Spleen (tissue), 11 donors: Measurements from ENCODE around the gene NOVA1. TPM values are rescaled to one million over a fixed set of nuclear protein-coding genes. Genes with fewer than 3 reads are reported as not detected.

Experiments
- DNase-seq: peaks from one replicate; pipeline ENCODE4 v3.0.0-alpha.2; 2020
- H3K27ac ChIP-seq, 8 donors: fragments of 200-600 bp; sonication (generic) in 7 of 8; 1 replicate in 4 of 8; 2 replicates in 4 of 8; pipeline versions ENCODE4 v1.5.0 to v1.8.0; 2016 to 2021; ENCODE audit warnings: inconsistent platforms in 4 of 8, mild to moderate bottlenecking in 4 of 8, moderate library complexity in 1 of 8
- H3K27me3 ChIP-seq, 7 donors: fragments of 200-600 bp; sonication (generic) in 6 of 7; replicated peaks in 1 of 7; 1 replicate in 4 of 7; 2 replicates in 3 of 7; pipeline versions ENCODE4 v1.5.0 to v1.8.0; 2016 to 2021; ENCODE audit warnings: inconsistent platforms in 3 of 7, mild to moderate bottlenecking in 1 of 7
- H3K36me3 ChIP-seq, 6 donors: fragments of 200-600 bp; sonication (generic) in 5 of 6; 1 replicate in 4 of 6; 2 replicates in 2 of 6; pipeline versions ENCODE4 v1.5.0 to v1.8.0; 2016 to 2021; ENCODE audit warnings: inconsistent platforms in 2 of 6
- H3K4me1 ChIP-seq, 6 donors: fragments of 200-600 bp; sonication (generic) in 5 of 6; 1 replicate in 3 of 6; 2 replicates in 3 of 6; pipeline versions ENCODE4 v1.5.0 to v1.8.0; 2016 to 2021; ENCODE audit warnings: inconsistent platforms in 3 of 6
- H3K4me3 ChIP-seq, 8 donors: fragments of 200-600 bp; sonication (generic) in 7 of 8; 1 replicate in 4 of 8; 2 replicates in 4 of 8; pipeline versions ENCODE4 v1.5.0 to v1.8.0; 2016 to 2021; ENCODE audit warnings: inconsistent platforms in 4 of 8, mild to moderate bottlenecking in 4 of 8, moderate library complexity in 2 of 8
- H3K9me3 ChIP-seq, 8 donors: fragments of 200-600 bp; sonication (generic) in 7 of 8; 1 replicate in 4 of 8; 2 replicates in 4 of 8; pipeline versions ENCODE4 v1.5.0 to v1.8.0; 2016 to 2021; ENCODE audit warnings: inconsistent platforms in 4 of 8
- POLR2A ChIP-seq, 3 donors: fragments of 450-650 bp; IDR thresholded peaks; one replicate each; pipeline ENCODE4 v1.5.1; 2017; ENCODE audit warnings: antibody characterized with exemption in 3 of 3, mild to moderate bottlenecking in 1 of 3
- POLR2AphosphoS5 ChIP-seq, 3 donors: sonication (generic); formaldehyde crosslinking; IDR thresholded peaks; one replicate each; pipeline ENCODE4 v1.5.1; 2017; ENCODE audit warnings: antibody characterized with exemption in 3 of 3
- WGBS, 5 donors: extraction: QIAGEN DNeasy Blood & Tissue Kit in 3 of 5; methylation state at CpG; one replicate each; pipeline versions ENCODE4 v1.1.5 to v1.1.7; 2013 to 2018; 5-methylcytosine and 5-hydroxymethylcytosine counted together
- intact Hi-C: fragments of 100-400 bp; cut with DNase I; formaldehyde crosslinking; loops from one replicate; pipeline ENCODE4 v1.15.0; 2023; ENCODE audit warnings: low total_unique reads
- polyA plus RNA-seq, 3 donors: library from polyadenylated mRNA; stranded (reverse); fragments of 200-250 nt; gene quantifications; one replicate each; pipeline ENCODE4 v1.2.1, GENCODE V29; 2013
- total RNA-seq, 7 donors: library from RNA; depleted of rRNA in 3 of 7; stranded (reverse); fragments of >200 nt in 3 of 7; fragmentation: NEBNext Ultra II Directional in 4 of 7; extraction: Animal tissue kit (Norgen Biotek cat#: 25700) in 4 of 7; gene quantifications; one replicate each; pipeline versions ENCODE4 v1.1.0 to v1.2.1, GENCODE V29; 2016 to 2021
- TF ChIP-seq, protein P1 (sequence below), 11 experiments: fragments of 200-600 bp in 7 of 11; fragments of 450-650 bp in 4 of 11; sonication (generic) in 4 of 11; IDR thresholded peaks in 8 of 11; conservative IDR thresholded peaks in 3 of 11; 1 replicate in 7 of 11; 2 replicates in 4 of 11; pipeline versions ENCODE4 v1.4.0 to v1.8.0; 2016 to 2021; ENCODE audit warnings: antibody characterized with exemption in 11 of 11, inconsistent platforms in 4 of 11, mild to moderate bottlenecking in 1 of 11
- donor health status: healthy with polysubstance abuse.
- donor health status: DM: no; HTN: no; CAD: no; lungs with moderate emphysema.
- donor health status: DM: no; HTN: no; CAD: no.
- donor health status: Bipolar disorder and iron deficiency.
- donor health status: healthy.
- donor health status: DM: no; HTN: no; CAD: no.
- donor health status: DM: yes; HTN: yes; CAD: no.

The NOVA1 gene
- total and polyA plus RNA-seq, 10 donors: 0.59 to 4.0 (median 2.4) TPM

DNA sequence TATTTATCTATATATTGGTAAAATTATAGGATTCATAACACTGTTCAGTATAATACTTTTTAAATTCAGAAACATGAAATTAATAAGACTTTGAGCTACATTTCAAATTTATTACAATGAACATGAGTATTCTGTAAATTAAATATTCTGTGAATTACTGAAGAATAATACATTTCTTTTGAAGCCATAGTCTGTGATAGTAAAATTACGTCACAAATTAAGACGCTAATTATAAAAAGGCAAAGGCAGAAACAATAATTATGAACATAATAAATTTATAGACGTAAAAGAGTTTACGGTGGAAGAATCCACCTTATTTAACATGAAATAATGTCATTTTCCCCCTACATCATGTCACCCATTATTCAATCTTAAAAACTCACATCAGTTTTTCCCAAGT is 118.9 kb downstream of the NOVA1 start:
- intact Hi-C loops: no loop called here
- Histone ChIP-seq H3K27ac (no peak overlapping the region), H3K36me3 (no peaks in the 10 kb centered on the region), H3K4me3 (no peak overlapping the region), H3K9me3 (peaks cover 0 to 3% (median 0%) of the 10 kb centered on the region in 8 donors), H3K27me3 (no peaks in the 10 kb centered on the region), H3K4me1 (no peaks in the 10 kb centered on the region)
- no peak for DNase-seq
- TF ChIP-seq, protein P1, sequence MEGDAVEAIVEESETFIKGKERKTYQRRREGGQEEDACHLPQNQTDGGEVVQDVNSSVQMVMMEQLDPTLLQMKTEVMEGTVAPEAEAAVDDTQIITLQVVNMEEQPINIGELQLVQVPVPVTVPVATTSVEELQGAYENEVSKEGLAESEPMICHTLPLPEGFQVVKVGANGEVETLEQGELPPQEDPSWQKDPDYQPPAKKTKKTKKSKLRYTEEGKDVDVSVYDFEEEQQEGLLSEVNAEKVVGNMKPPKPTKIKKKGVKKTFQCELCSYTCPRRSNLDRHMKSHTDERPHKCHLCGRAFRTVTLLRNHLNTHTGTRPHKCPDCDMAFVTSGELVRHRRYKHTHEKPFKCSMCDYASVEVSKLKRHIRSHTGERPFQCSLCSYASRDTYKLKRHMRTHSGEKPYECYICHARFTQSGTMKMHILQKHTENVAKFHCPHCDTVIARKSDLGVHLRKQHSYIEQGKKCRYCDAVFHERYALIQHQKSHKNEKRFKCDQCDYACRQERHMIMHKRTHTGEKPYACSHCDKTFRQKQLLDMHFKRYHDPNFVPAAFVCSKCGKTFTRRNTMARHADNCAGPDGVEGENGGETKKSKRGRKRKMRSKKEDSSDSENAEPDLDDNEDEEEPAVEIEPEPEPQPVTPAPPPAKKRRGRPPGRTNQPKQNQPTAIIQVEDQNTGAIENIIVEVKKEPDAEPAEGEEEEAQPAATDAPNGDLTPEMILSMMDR (IDR thresholded peaks at IDR 0.05 in 8 of 11, conservative IDR thresholded peaks at IDR 0.05 in 3 of 11): no peak
- no peak for TF ChIP-seq POLR2AphosphoS5 (IDR thresholded peaks at IDR 0.05)
- TF ChIP-seq POLR2A (IDR thresholded peaks at IDR 0.05): no peak
- 92 to 95% (median 93%) methylated on average over 4 of the region's 4 CpGs for WGBS, 5 donors

DNA sequence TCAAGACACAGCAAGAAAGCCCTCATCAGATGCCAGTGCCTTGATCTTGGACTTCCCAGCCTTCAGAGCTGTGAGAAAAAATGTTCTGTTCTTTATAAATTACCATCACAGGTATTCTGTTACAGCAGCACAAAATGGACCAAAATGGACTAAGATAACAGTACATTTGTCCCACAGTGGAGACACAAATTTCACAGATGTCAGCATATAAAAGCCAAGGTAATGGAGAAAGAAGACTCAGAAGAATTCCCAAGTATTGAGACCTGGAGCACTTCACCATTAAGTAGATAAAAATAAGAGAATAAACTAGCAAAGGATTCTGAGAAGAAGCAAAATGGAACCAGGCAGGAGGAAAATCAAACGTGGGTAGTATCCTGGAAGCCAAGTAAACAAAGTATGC is 131.0 kb downstream of the NOVA1 start:
- no peak overlapping the region for H3K4me3 ChIP-seq
- no peaks in the 10 kb centered on the region for H3K4me1 ChIP-seq
- no peak overlapping the region for H3K27ac ChIP-seq
- intact Hi-C loops: no loop called here
- DNase-seq: no peak
- H3K27me3 ChIP-seq: no peaks in the 10 kb centered on the region
- WGBS, 5 donors: 53 to 82% (median 63%) methylated on average over 1 of the region's 1 CpG
- TF ChIP-seq POLR2A (IDR thresholded peaks at IDR 0.05) (no peak), POLR2AphosphoS5 (IDR thresholded peaks at IDR 0.05) (no peak)
- TF ChIP-seq, protein P1 (IDR thresholded peaks at IDR 0.05 in 8 of 11, conservative IDR thresholded peaks at IDR 0.05 in 3 of 11): no peak
- no peaks in the 10 kb centered on the region for H3K36me3 ChIP-seq
- peaks cover 0 to 12% (median 6%) of the 10 kb centered on the region in 8 donors for H3K9me3 ChIP-seq

DNA sequence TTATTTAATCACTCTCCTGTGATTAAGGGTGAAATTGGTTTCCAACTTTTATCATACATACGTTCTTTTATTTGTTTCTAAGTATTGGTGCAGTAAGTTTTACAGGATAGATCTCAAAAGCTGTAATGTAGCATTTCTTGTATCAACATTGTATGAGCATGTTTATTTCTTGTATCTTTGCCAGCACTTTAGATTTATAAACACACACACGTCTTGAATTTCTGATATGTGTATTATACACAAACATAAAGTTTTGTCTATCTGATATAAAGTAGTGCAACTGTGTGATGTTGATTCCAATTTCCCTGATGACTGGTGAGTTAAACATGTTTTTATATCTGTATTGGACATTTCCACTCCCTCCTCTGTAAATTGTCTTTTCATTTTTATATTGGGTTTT is 134.7 kb downstream of the NOVA1 start:
- Histone ChIP-seq H3K27me3 (no peaks in the 10 kb centered on the region), H3K27ac (no peak overlapping the region), H3K4me1 (no peaks in the 10 kb centered on the region), H3K9me3 (peaks cover 0 to 12% (median 5%) of the 10 kb centered on the region in 8 donors), H3K36me3 (no peaks in the 10 kb centered on the region), H3K4me3 (no peak overlapping the region)
- intact Hi-C loops: no loop called here
- TF ChIP-seq, protein P1 (IDR thresholded peaks at IDR 0.05 in 8 of 11, conservative IDR thresholded peaks at IDR 0.05 in 3 of 11): no peak
- TF ChIP-seq POLR2A (IDR thresholded peaks at IDR 0.05) (no peak), POLR2AphosphoS5 (IDR thresholded peaks at IDR 0.05) (no peak)
- DNase-seq: no peak
- WGBS, 5 donors: 66 to 85% (median 71%) methylated on average over 2 of the region's 2 CpGs

- Histone ChIP-seq H3K27ac (no peak overlapping the region), H3K4me3 (no peak overlapping the region), H3K9me3 (no peaks in the 10 kb centered on the region), H3K27me3 (no peaks in the 10 kb centered on the region), H3K36me3 (no peaks in the 10 kb centered on the region), H3K4me1 (no peaks in the 10 kb centered on the region)
- 82 to 95% (median 91%) methylated on average over 3 of the region's 3 CpGs for WGBS, 5 donors
- no peak for TF ChIP-seq POLR2A (IDR thresholded peaks at IDR 0.05)
- TF ChIP-seq, protein P1 (IDR thresholded peaks at IDR 0.05 in 8 of 11, conservative IDR thresholded peaks at IDR 0.05 in 3 of 11): no peak
- intact Hi-C loops: no loop called here
- DNase-seq: no peak
Measured at GRCh38 chr14:26454105-26454504, 143.7 kb downstream of the NOVA1 start.
